Liver (tissue), 9 donors: Measurements from ENCODE around the gene GAGE12E. TPM values are rescaled to one million over a fixed set of nuclear protein-coding genes. Genes with fewer than 3 reads are reported as not detected.
"Not testable (repeated sequence)": the region's sequence is repeated elsewhere in the genome, so short reads cannot be mapped to it uniquely, and the experiment has no call there.

Experiments
- DNase-seq: peaks from one replicate; pipeline ENCODE4 v3.0.0-alpha.2; 2017; ENCODE audit warnings: low spot score
- H3K27ac ChIP-seq, 2 donors: one replicate each; pipeline ENCODE4 v1.7.0; 2013; ENCODE audit warnings: inconsistent platforms in 2 of 2, low read length in 2 of 2, control low read depth in 1 of 2, low read depth in 1 of 2, mild to moderate bottlenecking in 1 of 2
- H3K27me3 ChIP-seq, 4 donors: one replicate each; pipeline versions ENCODE4 v1.6.1 to v1.7.0; 2013; ENCODE audit warnings: low read length in 3 of 4, inconsistent platforms in 1 of 4, mild to moderate bottlenecking in 1 of 4, moderate library complexity in 1 of 4; ENCODE audit not compliant: control insufficient read depth in 4 of 4, insufficient read depth in 4 of 4
- H3K36me3 ChIP-seq, 4 donors: one replicate each; pipeline versions ENCODE4 v1.6.1 to v1.7.0; 2013; ENCODE audit warnings: low read length in 3 of 4, mild to moderate bottlenecking in 3 of 4, low read depth in 1 of 4, moderate library complexity in 1 of 4; ENCODE audit not compliant: control insufficient read depth in 4 of 4, insufficient read depth in 3 of 4
- H3K4me1 ChIP-seq, 4 donors: one replicate each; pipeline versions ENCODE4 v1.6.1 to v1.7.0; 2013; ENCODE audit warnings: low read length in 3 of 4, mild to moderate bottlenecking in 3 of 4, moderate library complexity in 1 of 4; ENCODE audit not compliant: control insufficient read depth in 4 of 4, insufficient read depth in 4 of 4
- H3K4me3 ChIP-seq, 3 donors: one replicate each; pipeline versions ENCODE4 v1.6.1 to v1.7.0; 2013; ENCODE audit warnings: low read length in 3 of 3, control low read depth in 1 of 3, low read depth in 1 of 3, mild to moderate bottlenecking in 1 of 3
- H3K9ac ChIP-seq, 2 donors: one replicate each; pipeline ENCODE4 v1.7.0; 2013; ENCODE audit warnings: low read length in 2 of 2, mild to moderate bottlenecking in 2 of 2, moderate library complexity in 2 of 2, control low read depth in 1 of 2, low read depth in 1 of 2
- H3K9me3 ChIP-seq, 4 donors: one replicate each; pipeline versions ENCODE4 v1.6.1 to v1.7.0; 2013; ENCODE audit warnings: low read length in 3 of 4; ENCODE audit not compliant: control insufficient read depth in 4 of 4
- WGBS: extraction: QIAGEN DNeasy Blood & Tissue Kit; methylation state at CpG from one replicate; pipeline ENCODE4 v1.1.7; 2013; 5-methylcytosine and 5-hydroxymethylcytosine counted together
- polyA plus RNA-seq, 2 donors: library from polyadenylated mRNA; stranded (reverse) in 1 of 2; unstranded in 1 of 2; fragments of 200-250 nt in 1 of 2; fragments of >200 nt in 1 of 2; fragmentation: Nextera tagmentation in 1 of 2; extraction: Ambion mirVana in 1 of 2; gene quantifications; one replicate each; pipeline versions ENCODE4 v1.2.1 to v1.2.3, GENCODE V29; 2013 to 2015
- total RNA-seq, 2 donors: library from RNA; depleted of rRNA; stranded (reverse); fragments of >200 nt; gene quantifications; one replicate each; pipeline ENCODE4 v1.2.3, GENCODE V29; 2014
- donor health status: healthy.
- donor health status: healthy.
- donor health status: healthy.
- donor health status: healthy.
- donor health status: healthy.

The GAGE12E gene
- total RNA-seq (not detected), polyA plus RNA-seq (not detected)

- not testable (repeated sequence) for H3K9ac ChIP-seq, H3K27me3 ChIP-seq, DNase-seq, H3K36me3 ChIP-seq, H3K27ac ChIP-seq, H3K9me3 ChIP-seq, H3K4me3 ChIP-seq, H3K4me1 ChIP-seq
- no CpG with 5 or more reads among the region's 16 CpGs for WGBS
Measured at GRCh38 chrX:49550989-49551388, at the start of gene GAGE12E. TSS of gene GAGE12E (plus strand) at chrX:49551289. CDS start at chrX:49552444, 1,155 bp downstream.

GRCh38 chrX:49531877-49532276, 19.2 kb upstream of the GAGE12E start, which contains the start of gene GAGE12C:
TSS of gene GAGE12C (plus strand) at chrX:49532177. CDS start at chrX:49533332, 1,155 bp downstream.
- H3K4me1 ChIP-seq, H3K27ac ChIP-seq, H3K4me3 ChIP-seq, H3K36me3 ChIP-seq, H3K9me3 ChIP-seq, H3K27me3 ChIP-seq, DNase-seq, H3K9ac ChIP-seq: not testable (repeated sequence)
- no CpG with 5 or more reads among the region's 16 CpGs for WGBS

GRCh38 chrX:49541433-49541832, 9.7 kb upstream of the GAGE12E start, which contains the start of gene GAGE12D:
TSS of gene GAGE12D (plus strand) at chrX:49541733. CDS start at chrX:49542888, 1,155 bp downstream.
- not testable (repeated sequence) for H3K36me3 ChIP-seq, H3K9me3 ChIP-seq, H3K9ac ChIP-seq, H3K27ac ChIP-seq, H3K4me3 ChIP-seq, DNase-seq, H3K4me1 ChIP-seq, H3K27me3 ChIP-seq
- no CpG with 5 or more reads among the region's 16 CpGs for whole genome bisulfite sequencing

GRCh38 chrX:49560542-49560941, 9.5 kb downstream of the GAGE12E start, which contains the start of gene GAGE12F:
TSS of gene GAGE12F (plus strand) at chrX:49560842. CDS start at chrX:49561997, 1,155 bp downstream.
- WGBS: no CpG with 5 or more reads among the region's 16 CpGs
- H3K9ac ChIP-seq, H3K9me3 ChIP-seq, DNase-seq, H3K36me3 ChIP-seq, H3K4me1 ChIP-seq, H3K27ac ChIP-seq, H3K4me3 ChIP-seq, H3K27me3 ChIP-seq: not testable (repeated sequence)

- not testable (repeated sequence) for H3K4me3 ChIP-seq, H3K27me3 ChIP-seq, DNase-seq, H3K27ac ChIP-seq, H3K36me3 ChIP-seq, H3K4me1 ChIP-seq, H3K9ac ChIP-seq, H3K9me3 ChIP-seq
- no CpG with 5 or more reads among the region's 11 CpGs for WGBS
Measured at GRCh38 chrX:49568728-49569127, 17.6 kb downstream of the GAGE12E start.

- DNase-seq, H3K27ac ChIP-seq, H3K27me3 ChIP-seq, H3K4me1 ChIP-seq, H3K9me3 ChIP-seq, H3K9ac ChIP-seq, H3K4me3 ChIP-seq, H3K36me3 ChIP-seq: not testable (repeated sequence)
- WGBS: no CpG with 5 or more reads among the region's 13 CpGs
Measured at GRCh38 chrX:49569152-49569551, 18.1 kb downstream of the GAGE12E start.

GRCh38 chrX:49570100-49570499, 19.0 kb downstream of the GAGE12E start, which contains the start of gene GAGE12G:
TSS of gene GAGE12G (plus strand) at chrX:49570400. CDS start at chrX:49571555, 1,155 bp downstream.
- no CpG with 5 or more reads among the region's 16 CpGs for WGBS
- not testable (repeated sequence) for H3K27me3 ChIP-seq, H3K9me3 ChIP-seq, H3K4me3 ChIP-seq, H3K27ac ChIP-seq, H3K9ac ChIP-seq, H3K36me3 ChIP-seq, DNase-seq, H3K4me1 ChIP-seq

GRCh38 chrX:49579649-49580048, 28.6 kb downstream of the GAGE12E start, which contains the start of gene GAGE12H:
TSS of gene GAGE12H (plus strand) at chrX:49579949. CDS start at chrX:49581104, 1,155 bp downstream.
- not testable (repeated sequence) for H3K36me3 ChIP-seq, H3K4me1 ChIP-seq, H3K9me3 ChIP-seq, H3K27ac ChIP-seq, H3K27me3 ChIP-seq, H3K4me3 ChIP-seq, H3K9ac ChIP-seq, DNase-seq
- no CpG with 5 or more reads among the region's 16 CpGs for WGBS
